ENCODE measurements around the gene ALG8.
"Not testable (repeated sequence)": the region's sequence is repeated elsewhere in the genome, so short reads cannot be mapped to it uniquely, and the experiment has no call there.

The ALG8 gene

DNA sequence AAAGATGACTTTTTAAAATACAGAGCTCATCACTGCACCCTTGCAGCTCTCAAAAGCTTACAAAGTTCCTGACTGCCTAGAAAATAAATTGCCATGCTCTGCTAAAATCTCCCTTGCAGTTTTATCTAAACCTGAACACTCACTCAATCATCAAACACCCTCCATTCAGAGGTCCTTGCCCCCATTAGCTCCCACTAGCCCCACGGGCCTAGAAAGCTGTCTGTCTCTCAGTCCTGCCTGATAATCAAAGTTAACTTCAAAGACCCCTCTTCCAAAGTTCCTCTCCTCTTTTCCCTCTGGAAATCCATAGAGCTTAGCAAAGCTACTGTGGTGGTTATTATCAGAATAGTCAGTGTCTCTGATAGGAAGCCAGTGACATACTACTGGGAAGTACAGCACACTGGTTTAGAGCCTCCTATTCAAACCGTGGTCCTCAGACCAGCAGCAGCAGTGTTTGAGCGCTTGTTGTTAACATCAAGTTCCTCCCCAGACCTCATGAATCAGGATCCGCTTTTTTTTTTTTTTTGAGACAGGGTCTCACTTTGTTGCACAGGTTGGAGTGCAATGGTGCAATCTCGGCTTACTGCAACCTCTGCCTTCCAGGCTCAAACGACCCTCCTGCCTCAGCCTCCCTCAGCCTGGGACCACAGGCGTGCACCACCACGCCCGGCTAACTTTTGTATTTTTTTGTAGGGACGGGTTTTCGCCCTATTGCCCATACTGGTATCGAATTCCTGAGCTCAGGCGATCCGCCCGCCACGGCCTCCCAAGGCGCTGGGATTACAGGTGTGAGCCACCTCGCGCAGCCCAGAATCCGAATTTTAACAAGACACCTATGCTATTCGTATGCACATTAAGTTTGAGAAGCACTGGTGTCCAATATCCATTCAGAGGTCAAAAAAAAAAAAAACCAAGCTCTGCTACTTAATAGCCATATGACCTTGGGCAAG is 60.9 kb downstream of the ALG8 start:
- Histone ChIP-seq H3K9ac (ENCODE audit: low read depth, low read length) (peak overlapping the region; percentile 91), H3K9me3 (ENCODE audit: control insufficient read depth, insufficient read depth, low read length) (no peaks in the 10 kb centered on the region), H3K4me1 (ENCODE audit: insufficient read depth, low read length) (peaks cover 12% of the 10 kb centered on the region; the same call in 1 of the 2 replicates), H3K36me3 (ENCODE audit: insufficient read depth, low read length) (no peaks in the 10 kb centered on the region)

DNA sequence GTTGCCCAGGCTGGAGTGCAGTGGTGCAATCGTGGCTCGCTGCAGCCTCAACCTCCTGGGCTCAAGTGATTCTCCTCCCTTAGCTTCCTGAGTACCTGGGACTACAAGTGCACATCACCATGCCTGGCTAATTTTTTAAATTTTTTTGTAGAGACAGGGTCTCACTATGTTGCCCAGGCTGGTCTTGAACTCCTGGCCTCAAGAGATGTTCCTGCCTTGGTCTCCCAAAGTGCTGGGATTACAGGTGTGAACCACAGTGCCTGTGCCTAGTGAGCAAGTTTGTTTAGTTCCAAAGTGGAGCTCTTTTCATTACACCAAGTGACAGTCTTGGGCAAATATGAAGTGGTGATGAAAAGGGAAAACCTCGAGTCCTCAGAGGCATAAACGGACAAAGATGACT is 61.8 kb downstream of the ALG8 start:
- H3K36me3 ChIP-seq (ENCODE audit: insufficient read depth, low read length); H3K9me3 ChIP-seq (ENCODE audit: control insufficient read depth, insufficient read depth, low read length); H3K9ac ChIP-seq (ENCODE audit: low read depth, low read length): not testable (repeated sequence)
- H3K4me1 ChIP-seq (ENCODE audit: insufficient read depth, low read length), result peaks cover 12% of the 10 kb centered on the region; the same call in 1 of the 2 replicates

DNA sequence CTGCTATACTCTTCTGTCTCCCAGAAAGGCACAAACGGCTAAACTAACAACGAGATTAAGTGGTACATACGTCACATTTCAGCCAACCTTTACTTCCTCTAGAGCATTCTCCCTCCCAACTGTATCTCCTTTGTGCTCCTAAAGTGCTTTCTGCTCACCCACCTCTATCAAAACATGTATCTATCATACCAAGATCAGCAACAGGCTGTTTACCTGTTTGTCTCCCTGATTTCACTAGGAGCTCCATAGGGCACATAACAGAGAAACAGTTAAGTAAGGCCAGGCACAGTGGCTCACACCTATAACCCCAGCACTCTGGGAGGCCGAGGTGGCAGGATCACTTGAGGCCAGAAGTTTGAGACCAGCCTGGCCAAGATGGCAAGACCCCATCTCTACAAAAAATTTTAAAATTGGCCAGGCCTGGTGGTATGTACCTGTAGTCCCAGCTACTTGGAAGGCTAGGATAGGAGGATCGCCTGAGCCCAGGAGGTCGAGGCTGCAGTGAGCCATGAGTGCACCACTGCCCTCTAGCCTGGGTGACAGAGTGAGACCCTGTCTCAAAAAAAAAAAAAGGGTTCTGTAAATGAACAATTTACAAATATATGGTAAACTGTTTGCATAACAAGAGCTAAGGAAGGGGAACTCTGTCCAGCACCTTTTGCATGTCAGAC is 62.6 kb downstream of the ALG8 start:
- Histone ChIP-seq H3K36me3 (ENCODE audit: insufficient read depth, low read length) (peaks cover 3% of the 10 kb centered on the region; the same call in 1 of the 2 replicates), H3K9me3 (ENCODE audit: control insufficient read depth, insufficient read depth, low read length) (no peaks in the 10 kb centered on the region), H3K4me1 (ENCODE audit: insufficient read depth, low read length) (peaks cover 12% of the 10 kb centered on the region; the same call in 1 of the 2 replicates), H3K9ac (ENCODE audit: low read depth, low read length) (no peak overlapping the region)

DNA sequence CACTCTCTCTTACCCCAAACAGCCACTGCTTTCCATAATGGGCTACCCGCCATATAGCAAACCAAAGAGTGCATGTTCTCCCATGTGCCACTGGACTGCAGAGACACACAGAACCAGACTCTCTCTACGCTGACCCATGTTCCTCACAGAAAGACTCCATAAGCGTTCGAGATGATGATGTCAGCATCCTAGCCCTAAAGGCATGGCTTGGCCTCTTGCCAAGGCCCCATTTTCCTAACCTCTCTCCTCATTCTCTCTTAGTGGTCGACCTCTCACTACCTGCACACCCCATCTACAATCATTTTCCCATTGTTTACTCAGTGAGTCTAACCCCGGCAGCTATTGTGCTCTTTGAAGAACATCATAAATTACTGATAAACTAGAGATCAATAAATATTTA is 64.7 kb downstream of the ALG8 start:
- Histone ChIP-seq H3K36me3 (ENCODE audit: insufficient read depth, low read length) (peaks cover 8% of the 10 kb centered on the region), H3K4me1 (ENCODE audit: insufficient read depth, low read length) (peaks cover 12% of the 10 kb centered on the region; the same call in 1 of the 2 replicates), H3K9me3 (ENCODE audit: control insufficient read depth, insufficient read depth, low read length) (no peaks in the 10 kb centered on the region), H3K9ac (ENCODE audit: low read depth, low read length) (no peak overlapping the region)

DNA sequence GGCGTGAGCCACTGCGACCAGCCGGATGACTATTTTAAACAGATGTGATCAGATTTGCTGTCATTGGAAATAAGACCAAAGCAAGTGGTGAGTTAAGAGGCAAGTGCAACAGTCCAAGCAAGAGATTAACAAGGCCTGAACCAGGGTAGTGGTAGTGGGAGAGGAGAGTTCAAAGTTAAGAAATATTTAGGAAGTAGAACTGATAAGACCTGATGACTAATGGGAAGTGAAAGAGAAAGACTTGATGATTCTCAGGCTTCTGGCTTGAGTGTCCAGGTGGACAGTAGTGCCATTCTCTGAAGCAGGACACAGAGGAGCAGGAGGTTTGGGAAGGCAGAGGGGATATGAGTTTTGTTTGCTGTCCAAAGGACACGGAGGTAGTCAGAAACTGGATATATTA is 67.0 kb downstream of the ALG8 start:
- H3K9me3 ChIP-seq (ENCODE audit: control insufficient read depth, insufficient read depth, low read length), result no peaks in the 10 kb centered on the region
- 0 out of 2 replicates have a peak, but pooled peaks cover 5% of the 10 kb centered on the region for H3K4me1 ChIP-seq (ENCODE audit: insufficient read depth, low read length)
- no peak overlapping the region for H3K9ac ChIP-seq (ENCODE audit: low read depth, low read length)
- H3K36me3 ChIP-seq (ENCODE audit: insufficient read depth, low read length), result peaks cover 8% of the 10 kb centered on the region

DNA sequence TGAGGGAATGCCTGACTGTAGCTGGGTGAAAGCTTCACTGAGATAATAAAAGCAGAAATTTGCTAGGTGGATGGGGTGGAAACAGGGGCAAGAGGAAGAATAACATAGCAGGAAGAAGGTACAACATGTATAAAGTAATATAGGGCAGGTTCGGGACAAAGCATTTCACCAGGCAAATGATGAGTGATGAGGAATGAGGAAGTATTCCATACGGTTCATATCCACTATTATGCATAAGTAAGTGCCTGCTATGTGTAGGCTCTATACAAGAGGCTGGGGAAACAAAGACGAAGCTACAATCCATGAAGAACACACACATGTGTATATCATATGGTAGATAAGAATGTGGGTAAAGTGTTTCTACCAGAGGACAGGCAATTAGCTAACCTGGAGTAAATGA is 67.7 kb downstream of the ALG8 start:
- H3K36me3 ChIP-seq (ENCODE audit: insufficient read depth, low read length), result peaks cover 8% of the 10 kb centered on the region
- H3K9ac ChIP-seq (ENCODE audit: low read depth, low read length), result no peak overlapping the region
- no peaks in the 10 kb centered on the region for H3K9me3 ChIP-seq (ENCODE audit: control insufficient read depth, insufficient read depth, low read length)
- H3K4me1 ChIP-seq (ENCODE audit: insufficient read depth, low read length), result 0 out of 2 replicates have a peak, but pooled peaks cover 4% of the 10 kb centered on the region

DNA sequence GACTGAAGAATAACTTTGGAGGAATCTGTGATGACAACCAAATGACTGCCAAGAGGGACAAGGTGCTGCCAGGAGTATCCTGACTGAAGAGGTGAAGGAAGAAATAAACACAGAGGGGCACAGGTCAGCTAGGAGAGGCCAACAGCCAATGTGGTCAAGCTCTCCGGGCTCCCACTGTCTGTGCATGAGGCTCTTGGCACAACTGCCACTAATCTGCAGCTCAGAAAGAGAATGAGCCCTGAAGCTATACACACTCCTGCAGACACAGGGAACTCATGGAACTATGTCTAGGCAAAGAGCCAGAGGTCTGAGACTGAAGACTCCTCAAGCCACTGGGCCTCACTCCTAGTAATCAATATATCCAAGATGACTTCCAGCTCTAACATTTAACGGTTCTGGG is 68.8 kb downstream of the ALG8 start:
- H3K36me3 ChIP-seq (ENCODE audit: insufficient read depth, low read length), result peaks cover 8% of the 10 kb centered on the region

DNA sequence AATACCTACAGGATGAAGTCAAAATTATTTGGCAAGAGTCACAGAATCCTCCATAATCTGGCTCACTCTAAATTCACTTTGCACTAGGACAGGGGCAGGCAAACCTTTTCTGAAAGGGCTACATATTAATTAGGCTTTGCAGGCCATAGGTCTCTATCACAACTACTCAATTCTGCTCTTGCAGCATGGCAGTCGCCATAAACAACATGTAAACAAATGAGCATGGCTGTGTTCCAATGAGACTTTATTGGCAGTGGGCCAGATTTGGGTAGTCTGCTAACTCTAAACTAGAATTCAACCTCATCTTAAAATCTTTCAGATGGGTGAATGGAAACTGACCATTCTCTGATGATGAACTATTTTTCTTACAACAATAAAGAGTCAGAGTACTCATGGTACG is 70.0 kb downstream of the ALG8 start:
- Histone ChIP-seq H3K36me3 (ENCODE audit: insufficient read depth, low read length) (peaks cover 8% of the 10 kb centered on the region), H3K9me3 (ENCODE audit: control insufficient read depth, insufficient read depth, low read length) (no peaks in the 10 kb centered on the region), H3K9ac (ENCODE audit: low read depth, low read length) (no peak overlapping the region), H3K4me1 (ENCODE audit: insufficient read depth, low read length) (no peaks in the 10 kb centered on the region)

More for the DNA sequence above, 68.8 kb downstream of the ALG8 start:
- Histone ChIP-seq H3K4me1 (ENCODE audit: insufficient read depth, low read length) (no peaks in the 10 kb centered on the region), H3K9me3 (ENCODE audit: control insufficient read depth, insufficient read depth, low read length) (no peaks in the 10 kb centered on the region), H3K9ac (ENCODE audit: low read depth, low read length) (no peak overlapping the region)

DNA sequence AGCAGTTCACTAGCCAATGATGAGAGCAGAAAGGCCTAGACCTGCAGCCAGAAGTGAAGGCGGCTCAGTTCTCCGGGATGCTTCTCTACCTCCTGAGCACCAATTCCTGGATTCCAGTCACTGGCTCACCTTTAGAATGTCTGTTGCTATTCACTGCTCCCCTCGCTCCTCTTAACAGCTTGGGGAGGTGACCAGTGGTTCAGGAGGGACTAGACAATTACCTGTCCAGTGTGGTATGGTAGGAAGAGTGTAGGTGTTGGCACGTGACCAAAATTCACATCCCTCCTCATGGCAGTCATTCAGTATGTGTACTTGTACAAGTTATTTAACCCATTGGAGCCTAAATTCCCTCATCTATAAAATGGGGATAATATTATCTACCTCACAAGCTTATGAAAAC is 71.7 kb downstream of the ALG8 start:
- Histone ChIP-seq H3K4me1 (ENCODE audit: insufficient read depth, low read length) (no peaks in the 10 kb centered on the region), H3K9me3 (ENCODE audit: control insufficient read depth, insufficient read depth, low read length) (no peaks in the 10 kb centered on the region), H3K36me3 (ENCODE audit: insufficient read depth, low read length) (peaks cover 8% of the 10 kb centered on the region), H3K9ac (ENCODE audit: low read depth, low read length) (no peak overlapping the region)

DNA sequence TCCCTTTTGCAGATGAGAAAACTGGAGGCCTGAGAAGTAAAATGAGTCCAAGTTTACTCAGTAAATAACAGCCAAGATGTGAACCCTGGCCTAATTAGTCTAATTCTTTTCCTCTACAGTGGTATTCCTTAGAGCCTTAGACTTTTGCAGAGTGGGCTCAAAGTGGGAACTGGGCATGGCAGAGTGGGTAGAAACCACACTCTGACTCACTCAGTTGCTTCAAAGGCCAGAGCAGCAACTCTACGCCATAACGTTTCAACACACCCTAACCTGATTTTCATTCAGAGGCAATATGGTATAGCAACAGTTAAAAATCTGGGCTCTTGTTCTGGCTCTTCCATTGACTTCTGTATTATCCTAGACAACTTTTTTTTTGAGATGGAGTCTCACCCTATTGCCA is 73.0 kb downstream of the ALG8 start:
- Histone ChIP-seq H3K4me1 (ENCODE audit: insufficient read depth, low read length) (no peaks in the 10 kb centered on the region), H3K36me3 (ENCODE audit: insufficient read depth, low read length) (peaks cover 6% of the 10 kb centered on the region; the same call in 1 of the 2 replicates), H3K9me3 (ENCODE audit: control insufficient read depth, insufficient read depth, low read length) (no peaks in the 10 kb centered on the region), H3K9ac (ENCODE audit: low read depth, low read length) (no peak overlapping the region)

DNA sequence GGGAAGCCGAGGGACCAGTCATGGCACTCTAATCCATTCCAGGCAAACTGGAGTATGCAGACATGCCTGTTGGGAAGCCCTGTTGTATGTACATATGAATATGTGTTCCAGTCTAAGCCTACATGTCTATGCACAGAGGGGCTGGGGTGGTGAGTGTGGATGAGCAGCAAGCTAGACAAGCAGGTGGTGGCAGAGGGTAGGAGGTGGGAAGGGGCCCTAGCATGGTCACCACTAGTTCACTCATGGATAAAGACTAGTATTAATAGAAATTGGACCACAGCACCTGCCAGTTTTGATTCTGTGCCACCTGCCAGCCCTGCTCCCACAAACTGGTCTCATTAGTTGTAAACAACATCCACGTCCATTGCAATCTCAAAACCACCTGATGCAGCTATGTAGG is 74.2 kb downstream of the ALG8 start:
- Histone ChIP-seq H3K9ac (ENCODE audit: low read depth, low read length) (no peak overlapping the region), H3K9me3 (ENCODE audit: control insufficient read depth, insufficient read depth, low read length) (no peaks in the 10 kb centered on the region), H3K36me3 (ENCODE audit: insufficient read depth, low read length) (no peaks in the 10 kb centered on the region), H3K4me1 (ENCODE audit: insufficient read depth, low read length) (no peaks in the 10 kb centered on the region)

DNA sequence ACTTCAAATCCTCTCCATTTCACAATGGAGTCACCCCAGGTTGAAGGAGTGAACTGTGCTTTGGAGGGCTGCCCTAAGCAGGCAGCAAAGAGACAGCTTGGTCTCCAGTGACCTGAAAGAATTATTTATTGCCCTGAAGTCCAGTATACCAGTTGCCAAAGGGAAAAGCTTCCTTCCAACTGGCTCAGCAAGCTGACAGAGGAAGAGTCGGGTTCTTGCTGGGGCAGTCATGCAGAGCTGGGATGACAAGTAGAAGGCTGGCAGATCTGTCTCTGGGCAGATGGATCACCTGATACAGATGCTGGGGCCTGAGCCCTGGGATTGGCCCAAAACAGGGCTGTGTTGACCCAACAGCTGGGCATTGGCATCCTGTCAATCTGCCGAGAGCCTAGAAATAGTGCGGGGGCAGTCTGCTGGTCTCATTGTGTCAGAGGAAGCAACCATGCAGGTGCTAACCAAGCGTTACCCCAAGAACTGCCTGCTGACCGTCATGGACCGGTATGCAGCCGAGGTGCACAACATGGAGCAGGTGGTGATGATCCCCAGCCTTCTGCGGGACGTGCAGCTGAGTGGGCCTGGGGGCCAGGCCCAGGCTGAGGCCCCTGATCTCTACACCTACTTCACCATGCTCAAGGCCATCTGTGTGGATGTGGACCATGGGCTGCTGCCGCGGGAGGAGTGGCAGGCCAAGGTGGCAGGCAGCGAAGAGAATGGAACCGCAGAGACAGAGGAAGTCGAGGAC is 75.8 kb downstream of the ALG8 start, which contains the start of gene THRSP:
TSS of gene THRSP (plus strand) at position 422 of the 742 bp plus-strand sequence. CDS start at position 443, 21 bp downstream.
- no peaks in the 10 kb centered on the region for H3K4me1 ChIP-seq (ENCODE audit: insufficient read depth, low read length)
- H3K9me3 ChIP-seq (ENCODE audit: control insufficient read depth, insufficient read depth, low read length), result no peaks in the 10 kb centered on the region
- H3K36me3 ChIP-seq (ENCODE audit: insufficient read depth, low read length), result no peaks in the 10 kb centered on the region
- no peak within 1 kb of the TSS for H3K9ac ChIP-seq (ENCODE audit: low read depth, low read length)

DNA sequence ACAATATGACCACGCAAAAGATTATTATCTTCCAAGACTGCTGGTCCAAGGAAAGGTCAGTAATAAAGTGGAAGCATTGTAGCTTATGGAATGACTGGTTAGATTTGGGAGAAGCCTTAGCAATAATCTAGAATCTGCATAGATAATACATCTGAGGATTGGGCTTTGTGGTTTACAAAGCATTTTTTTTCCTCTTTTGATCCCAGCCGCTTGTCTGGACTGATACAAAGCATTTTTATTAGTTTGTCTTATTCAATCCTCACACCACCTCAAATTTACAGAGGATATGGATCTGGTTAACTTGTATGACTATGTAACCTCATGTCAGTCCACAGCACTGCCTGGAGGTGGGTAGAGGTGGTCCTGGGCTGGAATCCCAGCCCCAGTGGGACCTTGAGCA is 76.8 kb downstream of the ALG8 start:
- H3K9me3 ChIP-seq (ENCODE audit: control insufficient read depth, insufficient read depth, low read length), result no peaks in the 10 kb centered on the region
- no peaks in the 10 kb centered on the region for H3K4me1 ChIP-seq (ENCODE audit: insufficient read depth, low read length)
- no peaks in the 10 kb centered on the region for H3K36me3 ChIP-seq (ENCODE audit: insufficient read depth, low read length)
- no peak overlapping the region for H3K9ac ChIP-seq (ENCODE audit: low read depth, low read length)

DNA sequence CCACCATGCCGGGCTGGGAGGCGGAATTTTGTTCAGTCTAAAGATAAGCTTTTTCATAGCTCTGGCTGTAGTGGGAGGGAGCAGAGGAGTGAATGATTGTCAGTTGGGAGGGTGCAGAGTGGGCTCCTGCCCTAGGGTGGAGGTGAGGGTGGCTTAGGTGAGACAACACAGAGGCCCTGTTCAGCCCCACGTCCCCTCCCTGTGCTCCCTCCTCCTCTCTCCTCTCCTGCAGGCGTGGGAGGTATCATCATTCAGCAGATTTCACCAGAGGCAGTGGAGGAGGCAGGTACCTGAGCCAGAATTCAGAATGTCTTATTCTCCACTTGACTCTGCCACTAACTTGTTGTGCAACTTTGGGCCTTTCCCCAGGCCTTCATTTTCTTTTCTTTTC is 77.5 kb downstream of the ALG8 start:
- Histone ChIP-seq H3K9ac (ENCODE audit: low read depth, low read length) (no peak overlapping the region), H3K4me1 (ENCODE audit: insufficient read depth, low read length) (no peaks in the 10 kb centered on the region), H3K36me3 (ENCODE audit: insufficient read depth, low read length) (no peaks in the 10 kb centered on the region), H3K9me3 (ENCODE audit: control insufficient read depth, insufficient read depth, low read length) (no peaks in the 10 kb centered on the region)
